KMS-11 (cell line): ENCODE results near the gene GBA2.

Experiments used
- H2AFZ ChIP-seq: fragments of 200-600 bp; sonication (generic); 2 replicates; pipeline ENCODE4 v1.6.1; 2016; ENCODE audit warnings: antibody characterized with exemption, mixed run types, low read depth
- H3K27ac ChIP-seq: fragments of 200-600 bp; sonication (generic); 2 replicates; pipeline ENCODE4 v1.6.1; 2016; ENCODE audit warnings: mild to moderate bottlenecking, mixed run types
- H3K27me3 ChIP-seq: fragments of 200-600 bp; sonication (generic); 2 replicates; pipeline ENCODE4 v1.6.1; 2017; ENCODE audit warnings: mild to moderate bottlenecking, low read depth, mixed run types, moderate library complexity; ENCODE audit not compliant: insufficient read depth
- H3K36me3 ChIP-seq: fragments of 200-600 bp; sonication (generic); 2 replicates; pipeline ENCODE4 v1.6.1; 2017; ENCODE audit warnings: mild to moderate bottlenecking, mixed run types; ENCODE audit not compliant: insufficient read depth
- H3K4me1 ChIP-seq: fragments of 200-600 bp; sonication (generic); 2 replicates; pipeline ENCODE4 v1.6.1; 2016; ENCODE audit warnings: mild to moderate bottlenecking, low read depth, mixed run types; ENCODE audit not compliant: poor library complexity, severe bottlenecking
- H3K4me2 ChIP-seq: fragments of 200-600 bp; sonication (generic); 2 replicates; pipeline ENCODE4 v1.7.0; 2016; ENCODE audit warnings: mild to moderate bottlenecking, mixed run types
- H3K4me3 ChIP-seq: fragments of 200-600 bp; sonication (generic); IDR thresholded peaks from 2 replicates; pipeline ENCODE4 v1.6.1; 2017; ENCODE audit warnings: low read depth, low read length, mixed read lengths; ENCODE audit not compliant: insufficient read depth
- H3K79me2 ChIP-seq: fragments of 200-600 bp; sonication (generic); 2 replicates; pipeline ENCODE4 v1.6.1; 2016; ENCODE audit warnings: low read depth, mixed run types; ENCODE audit not compliant: insufficient read depth
- H3K9ac ChIP-seq: fragments of 200-600 bp; sonication (generic); 2 replicates; pipeline ENCODE4 v1.6.1; 2016; ENCODE audit warnings: mild to moderate bottlenecking, mixed run types
- H4K20me1 ChIP-seq: fragments of 200-600 bp; sonication (generic); 2 replicates; pipeline ENCODE4 v1.6.1; 2016; ENCODE audit warnings: mild to moderate bottlenecking, mixed run types; ENCODE audit not compliant: insufficient read depth
- CTCF ChIP-seq: fragments of 200-600 bp; sonication (generic); conservative IDR thresholded peaks from 2 replicates; pipeline ENCODE4 v1.6.1; 2017; ENCODE audit warnings: low read depth, mild to moderate bottlenecking, antibody characterized with exemption, low read length, moderate library complexity, mixed read lengths

GBA2 gene

GRCh38 chr9:35712762-35713400 is 36.1 kb downstream of the GBA2 start:
- no peaks in the 10 kb centered on the region for H3K79me2 ChIP-seq
- peaks cover 11% of the 10 kb centered on the region for H3K4me1 ChIP-seq
- no peak for TF ChIP-seq CTCF
- no peaks in the 10 kb centered on the region for H4K20me1 ChIP-seq
- H3K9ac ChIP-seq = no peak overlapping the region
- H3K27me3 ChIP-seq = no peaks in the 10 kb centered on the region
- H3K4me3 ChIP-seq = no peak overlapping the region
- H3K27ac ChIP-seq = no peak overlapping the region
- peaks cover 3% of the 10 kb centered on the region; the same call in 1 of the 2 replicates for H3K36me3 ChIP-seq
- H2AFZ ChIP-seq = no peak overlapping the region
- no peak overlapping the region for H3K4me2 ChIP-seq

DNA sequence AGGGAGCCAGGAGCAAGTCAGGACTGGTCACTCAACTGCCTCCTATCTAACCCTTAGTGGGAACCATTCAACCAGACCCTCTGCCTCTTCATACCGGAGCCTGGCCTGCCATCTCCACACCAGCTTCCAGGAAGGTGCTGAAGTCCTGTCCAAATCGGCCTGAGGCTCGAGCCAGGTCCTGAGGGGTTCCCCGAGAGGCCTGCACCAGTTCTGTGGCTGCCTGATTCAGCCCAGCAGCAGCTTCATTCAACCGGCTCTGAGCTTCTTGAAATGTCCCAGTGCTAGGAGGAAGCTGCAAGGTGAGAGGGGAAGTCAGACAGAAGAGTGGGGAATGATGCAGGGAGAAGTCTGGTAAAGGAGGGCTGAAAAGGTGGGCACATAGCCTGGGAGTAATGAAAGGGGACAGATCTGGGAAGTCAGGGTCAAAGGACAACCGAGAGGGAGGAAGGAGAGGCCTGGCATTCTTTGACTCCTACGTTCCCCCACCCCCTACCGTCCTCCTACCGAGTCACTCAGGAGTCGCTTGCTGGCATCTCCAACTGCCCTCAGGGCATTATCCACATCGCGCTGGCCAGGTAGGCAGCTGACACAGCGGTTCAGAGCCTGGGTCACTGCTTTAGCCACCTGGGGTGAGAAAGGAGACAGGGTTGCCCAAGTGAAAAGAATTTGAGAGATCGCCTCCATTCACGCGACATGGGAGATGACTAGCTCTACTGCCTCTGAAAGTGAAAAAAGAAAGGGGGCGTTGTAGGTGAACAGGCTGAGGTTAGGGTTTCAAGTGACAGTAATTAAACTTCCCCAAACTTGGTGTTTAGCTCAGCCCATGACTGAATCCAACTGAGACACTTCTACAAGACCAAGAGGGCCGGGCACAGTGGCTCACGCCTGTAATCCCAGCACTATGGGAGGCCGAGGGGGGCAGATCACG is 37.3 kb downstream of the GBA2 start:
- no peak overlapping the region for H3K4me3 ChIP-seq
- no peak overlapping the region for H3K27ac ChIP-seq
- H3K9ac ChIP-seq = no peak overlapping the region
- no peaks in the 10 kb centered on the region for H4K20me1 ChIP-seq
- H3K4me1 ChIP-seq = peaks cover 11% of the 10 kb centered on the region
- H3K27me3 ChIP-seq = no peaks in the 10 kb centered on the region
- no peaks in the 10 kb centered on the region for H3K36me3 ChIP-seq
- H3K4me2 ChIP-seq = no peak overlapping the region
- no peak for TF ChIP-seq CTCF
- no peak overlapping the region for H2AFZ ChIP-seq
- no peaks in the 10 kb centered on the region for H3K79me2 ChIP-seq

- no peak overlapping the region for H3K27ac ChIP-seq
- no peaks in the 10 kb centered on the region for H4K20me1 ChIP-seq
- H3K4me3 ChIP-seq = no peak overlapping the region
- H3K27me3 ChIP-seq = no peaks in the 10 kb centered on the region
- no peak overlapping the region for H3K4me2 ChIP-seq
- H3K79me2 ChIP-seq = no peaks in the 10 kb centered on the region
- H3K36me3 ChIP-seq = no peaks in the 10 kb centered on the region
- H3K4me1 ChIP-seq = peaks cover 11% of the 10 kb centered on the region
- H3K9ac ChIP-seq = no peak overlapping the region
- no peak for TF ChIP-seq CTCF
- no peak overlapping the region for H2AFZ ChIP-seq
Measured at GRCh38 chr9:35710818-35711500, 38.1 kb downstream of the GBA2 start.

DNA sequence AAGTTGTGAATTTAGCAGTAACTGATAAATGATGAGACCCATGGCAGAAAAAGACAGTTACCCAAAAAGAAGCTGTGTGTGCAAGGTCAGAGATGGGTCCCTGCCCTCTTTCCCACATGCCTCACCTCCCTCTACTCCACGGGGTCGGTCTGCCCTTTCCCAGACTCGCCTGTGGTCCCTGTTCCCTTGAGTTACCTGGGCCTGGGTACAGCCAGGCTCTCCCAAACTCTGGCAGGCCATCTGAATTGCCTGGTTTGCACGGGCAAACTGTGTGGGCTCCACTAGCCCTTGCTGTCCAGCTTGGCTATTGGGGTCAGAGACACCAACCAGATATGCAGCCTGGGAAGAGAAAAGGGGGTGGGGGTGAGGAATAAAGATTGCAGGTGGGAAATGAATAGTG is 40.9 kb downstream of the GBA2 start:
- H3K27ac ChIP-seq = no peak overlapping the region
- no peaks in the 10 kb centered on the region for H3K36me3 ChIP-seq
- H3K4me2 ChIP-seq = no peak overlapping the region
- peaks cover 11% of the 10 kb centered on the region for H3K4me1 ChIP-seq
- H4K20me1 ChIP-seq = no peaks in the 10 kb centered on the region
- H3K79me2 ChIP-seq = no peaks in the 10 kb centered on the region
- no peak overlapping the region for H3K4me3 ChIP-seq
- H3K27me3 ChIP-seq = no peaks in the 10 kb centered on the region
- H3K9ac ChIP-seq = no peak overlapping the region
- H2AFZ ChIP-seq = no peak overlapping the region
- no peak for TF ChIP-seq CTCF
